Endothelial cell (in vitro differentiated cells): ENCODE results near the gene AUTS2. TPM values are rescaled to one million over a fixed set of nuclear protein-coding genes. Genes with fewer than 3 reads are reported as not detected.
A peak's percentile ranks its signal among the peaks of the same experiment; 100 is the strongest.

ENCODE experiments used
- DNase-seq: peaks from one replicate; pipeline ENCODE4 v3.0.0; 2021; ENCODE audit warnings: low spot score
- H3K27ac Mint-ChIP-seq: one replicate; pipeline ENCODE4 v1.8.0; 2021; ENCODE audit warnings: mixed read lengths, inconsistent platforms; ENCODE audit not compliant: unreplicated experiment
- H3K27me3 Mint-ChIP-seq: one replicate; pipeline ENCODE4 v1.8.0; 2021; ENCODE audit warnings: mild to moderate bottlenecking, moderate library complexity, mixed read lengths, inconsistent platforms; ENCODE audit not compliant: unreplicated experiment
- H3K36me3 Mint-ChIP-seq: one replicate; pipeline ENCODE4 v1.8.0; 2021; ENCODE audit warnings: mild to moderate bottlenecking, low read depth, mixed read lengths, inconsistent platforms; ENCODE audit not compliant: unreplicated experiment
- H3K4me1 Mint-ChIP-seq: one replicate; pipeline ENCODE4 v1.8.0; 2021; ENCODE audit warnings: mild to moderate bottlenecking, mixed read lengths, inconsistent platforms; ENCODE audit not compliant: unreplicated experiment
- H3K4me3 Mint-ChIP-seq: one replicate; pipeline ENCODE4 v1.8.0; 2021; ENCODE audit warnings: mild to moderate bottlenecking, mixed read lengths, inconsistent platforms; ENCODE audit not compliant: unreplicated experiment
- H3K9me3 Mint-ChIP-seq: one replicate; pipeline ENCODE4 v1.8.0; 2021; ENCODE audit warnings: mixed read lengths, inconsistent platforms; ENCODE audit not compliant: unreplicated experiment
- total RNA-seq: library from RNA; stranded (reverse); fragmentation: NEBNext Ultra II Directional; extraction: Animal tissue kit (Norgen Biotek cat#: 25700); gene quantifications from one replicate; pipeline ENCODE4 v1.2.1, GENCODE V29; 2021; ENCODE audit not compliant: unreplicated experiment
- TF ChIP-seq, protein P1 (sequence below): fragments of 200-600 bp; sonication (generic); IDR thresholded peaks from one replicate; pipeline ENCODE4 v1.5.0; 2021; ENCODE audit warnings: antibody characterized with exemption; ENCODE audit not compliant: unreplicated experiment

The AUTS2 gene
- total RNA-seq, 1 donor from 2014 or later, result 103 TPM

DNA sequence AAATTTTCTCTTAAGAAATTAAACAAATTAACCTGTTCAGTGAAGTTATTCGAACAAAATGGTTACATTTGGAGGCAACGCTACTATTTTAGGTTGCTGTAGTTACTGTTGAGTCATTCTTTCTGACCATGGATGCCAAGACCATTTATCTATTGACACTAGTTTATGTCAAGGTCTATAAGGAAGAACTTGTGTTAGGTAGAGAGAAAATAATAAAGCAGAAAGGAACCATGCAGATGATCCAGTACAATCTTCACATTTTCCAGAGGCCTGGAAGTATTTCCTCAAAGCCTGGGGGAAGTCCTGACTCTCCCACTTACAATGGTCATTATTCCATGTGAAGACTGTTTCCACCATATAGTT, 925.7 kb downstream of the AUTS2 start:
- H3K27me3 Mint-ChIP-seq, result peaks cover 6% of the 10 kb centered on the region
- H3K27ac Mint-ChIP-seq, result no peak overlapping the region
- peaks cover 11% of the 10 kb centered on the region for H3K36me3 Mint-ChIP-seq
- H3K4me3 Mint-ChIP-seq, result no peak overlapping the region
- no peak for DNase-seq
- H3K9me3 Mint-ChIP-seq, result no peaks in the 10 kb centered on the region
- TF ChIP-seq, protein P1, sequence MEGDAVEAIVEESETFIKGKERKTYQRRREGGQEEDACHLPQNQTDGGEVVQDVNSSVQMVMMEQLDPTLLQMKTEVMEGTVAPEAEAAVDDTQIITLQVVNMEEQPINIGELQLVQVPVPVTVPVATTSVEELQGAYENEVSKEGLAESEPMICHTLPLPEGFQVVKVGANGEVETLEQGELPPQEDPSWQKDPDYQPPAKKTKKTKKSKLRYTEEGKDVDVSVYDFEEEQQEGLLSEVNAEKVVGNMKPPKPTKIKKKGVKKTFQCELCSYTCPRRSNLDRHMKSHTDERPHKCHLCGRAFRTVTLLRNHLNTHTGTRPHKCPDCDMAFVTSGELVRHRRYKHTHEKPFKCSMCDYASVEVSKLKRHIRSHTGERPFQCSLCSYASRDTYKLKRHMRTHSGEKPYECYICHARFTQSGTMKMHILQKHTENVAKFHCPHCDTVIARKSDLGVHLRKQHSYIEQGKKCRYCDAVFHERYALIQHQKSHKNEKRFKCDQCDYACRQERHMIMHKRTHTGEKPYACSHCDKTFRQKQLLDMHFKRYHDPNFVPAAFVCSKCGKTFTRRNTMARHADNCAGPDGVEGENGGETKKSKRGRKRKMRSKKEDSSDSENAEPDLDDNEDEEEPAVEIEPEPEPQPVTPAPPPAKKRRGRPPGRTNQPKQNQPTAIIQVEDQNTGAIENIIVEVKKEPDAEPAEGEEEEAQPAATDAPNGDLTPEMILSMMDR, result no peak
- peaks cover 11% of the 10 kb centered on the region for H3K4me1 Mint-ChIP-seq

DNA sequence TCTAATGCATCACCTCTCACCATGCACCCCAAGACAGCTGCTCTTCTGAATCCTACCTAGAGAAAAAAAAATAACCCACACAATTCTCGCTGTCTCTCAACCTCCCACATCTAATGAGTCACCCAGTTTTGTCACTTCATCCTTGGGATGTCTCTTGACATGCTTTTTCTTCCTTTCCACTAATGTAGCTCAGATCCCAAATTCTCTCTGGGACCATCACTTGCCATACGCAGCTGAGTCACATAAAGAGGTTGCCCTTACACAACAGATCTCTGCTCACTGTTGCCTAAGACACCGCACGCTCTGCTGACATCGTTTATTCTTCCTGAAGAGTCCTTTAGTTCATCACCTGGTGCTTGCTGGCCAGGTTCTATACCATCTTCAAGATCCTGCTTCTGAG, 927.7 kb downstream of the AUTS2 start:
- TF ChIP-seq, protein P1, result no peak
- H3K4me1 Mint-ChIP-seq, result peaks cover 11% of the 10 kb centered on the region
- peaks cover 21% of the 10 kb centered on the region for H3K36me3 Mint-ChIP-seq
- DNase-seq, result no peak
- H3K27me3 Mint-ChIP-seq, result peaks cover 6% of the 10 kb centered on the region
- H3K27ac Mint-ChIP-seq, result peak overlapping the region; percentile 5
- H3K9me3 Mint-ChIP-seq, result no peaks in the 10 kb centered on the region
- no peak overlapping the region for H3K4me3 Mint-ChIP-seq

DNA sequence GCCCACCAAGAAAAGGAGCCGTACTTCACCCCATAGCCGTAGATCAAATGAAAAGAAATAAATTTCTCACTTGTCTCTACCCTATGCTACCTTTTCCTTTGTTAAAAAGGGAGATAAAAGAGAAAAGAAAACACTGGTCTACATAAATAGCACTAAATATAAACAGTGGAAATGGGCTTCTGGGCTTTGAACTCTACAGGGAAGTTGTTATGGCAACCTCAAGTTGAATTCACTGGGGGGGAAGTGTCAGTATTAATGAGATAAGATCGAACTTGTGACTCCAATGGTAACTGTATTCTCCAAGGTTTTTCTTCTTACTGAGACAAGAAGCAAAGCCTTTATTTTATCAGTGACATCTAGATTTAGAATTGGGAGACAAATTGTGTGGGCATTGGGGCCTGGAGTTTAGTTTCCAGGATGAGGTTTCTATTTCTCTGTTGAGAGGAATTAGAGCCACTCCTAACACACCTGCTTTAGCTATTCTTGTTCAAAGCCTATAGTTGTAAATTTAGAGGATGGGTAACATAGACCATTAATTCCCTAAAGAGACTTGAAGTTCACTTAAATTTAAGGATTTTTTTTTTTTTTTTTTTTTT, 929.3 kb downstream of the AUTS2 start:
- peaks cover 11% of the 10 kb centered on the region for H3K4me1 Mint-ChIP-seq
- H3K36me3 Mint-ChIP-seq, result peaks cover 25% of the 10 kb centered on the region
- no peak for DNase-seq
- TF ChIP-seq, protein P1, result no peak
- H3K27me3 Mint-ChIP-seq, result peaks cover 9% of the 10 kb centered on the region
- H3K4me3 Mint-ChIP-seq, result no peak overlapping the region
- H3K27ac Mint-ChIP-seq, result peak overlapping the region; percentile 21
- H3K9me3 Mint-ChIP-seq, result no peaks in the 10 kb centered on the region

DNA sequence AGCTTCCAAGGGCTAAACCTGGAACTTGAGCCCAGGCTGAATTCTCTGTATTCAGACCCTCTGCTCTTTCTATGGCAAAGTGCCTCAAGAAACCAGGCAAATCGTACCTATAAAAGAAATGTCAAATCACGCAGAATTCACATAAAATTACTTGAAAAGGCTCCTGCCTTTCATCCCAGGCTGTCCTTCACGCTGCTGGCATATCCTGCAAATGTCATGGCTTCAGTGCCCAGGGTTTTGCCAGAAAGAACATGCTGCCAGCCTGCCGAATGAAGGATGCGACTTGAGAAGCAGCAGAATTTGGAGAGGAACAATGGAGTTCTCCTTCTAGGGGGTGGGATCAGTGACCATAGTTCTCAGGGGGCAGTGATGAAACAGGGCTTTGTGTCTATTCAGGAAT, 931.2 kb downstream of the AUTS2 start:
- Mint-ChIP-seq H3K4me1 (peaks cover 11% of the 10 kb centered on the region), H3K4me3 (no peak overlapping the region), H3K27me3 (peaks cover 10% of the 10 kb centered on the region), H3K36me3 (peaks cover 25% of the 10 kb centered on the region), H3K9me3 (no peaks in the 10 kb centered on the region), H3K27ac (no peak overlapping the region)
- TF ChIP-seq, protein P1, result no peak
- DNase-seq, result no peak

DNA sequence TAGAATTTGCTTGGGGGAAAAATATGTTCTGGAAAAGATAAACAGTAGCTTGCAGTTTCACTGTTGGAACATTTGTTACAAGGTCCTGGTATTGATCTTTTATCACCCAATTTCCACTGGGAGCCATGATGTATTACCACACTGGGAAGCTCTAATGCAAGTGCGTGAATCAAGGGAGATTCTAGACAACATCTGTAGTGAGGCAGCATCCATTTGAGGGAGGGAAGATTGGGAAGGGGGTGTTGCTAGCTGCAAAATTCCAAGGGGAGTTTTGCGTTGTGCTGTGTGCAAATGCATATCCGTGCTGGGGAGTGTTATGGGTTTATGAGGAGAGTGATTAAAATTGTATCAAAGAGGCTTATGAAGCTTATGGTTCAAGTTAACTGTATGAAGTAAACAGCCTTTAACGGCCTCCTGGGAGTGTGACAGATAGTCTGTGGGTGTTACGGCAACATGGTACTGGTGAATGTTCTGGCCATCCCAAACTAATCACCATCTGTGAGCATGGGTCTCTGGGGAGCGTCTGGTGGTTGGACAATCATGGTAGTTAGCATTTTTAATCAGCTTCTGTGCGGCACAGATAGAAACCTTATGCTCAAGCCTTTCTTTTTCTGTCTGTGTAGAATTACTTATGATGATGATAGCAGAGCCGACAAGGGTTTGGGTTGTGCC, 931.8 kb downstream of the AUTS2 start:
- Mint-ChIP-seq H3K4me1 (peaks cover 11% of the 10 kb centered on the region), H3K9me3 (no peaks in the 10 kb centered on the region), H3K27me3 (peaks cover 10% of the 10 kb centered on the region), H3K36me3 (peaks cover 25% of the 10 kb centered on the region), H3K27ac (no peak overlapping the region), H3K4me3 (no peak overlapping the region)
- TF ChIP-seq, protein P1, result no peak
- no peak for DNase-seq
